GM23338 (cell line): ENCODE measurements around the gene SNF8.

Experiments used
- EZH2 ChIP-seq: fragments of 200-600 bp; sonication (generic); IDR thresholded peaks from one replicate; pipeline ENCODE4 v1.8.0; 2017; ENCODE audit warnings: antibody characterized with exemption, mild to moderate bottlenecking, low read depth; ENCODE audit not compliant: unreplicated experiment
- JUNB ChIP-seq: IDR thresholded peaks from one replicate; pipeline ENCODE4 v1.6.1; 2016; ENCODE audit warnings: antibody characterized with exemption; ENCODE audit not compliant: unreplicated experiment
- TF ChIP-seq, protein P1 (sequence below), 2 experiments: fragments of 200-600 bp in 1 of 2; sonication (generic) in 1 of 2; conservative IDR thresholded peaks; 2 replicates each; pipeline versions ENCODE4 v1.5.1 to v1.6.1; 2016 to 2017; ENCODE audit warnings: antibody characterized with exemption in 2 of 2, low read depth in 2 of 2, mild to moderate bottlenecking in 2 of 2, moderate library complexity in 1 of 2
- TF ChIP-seq, protein P2 (sequence below): IDR thresholded peaks from one replicate; pipeline ENCODE4 v1.6.1; 2018; ENCODE audit warnings: antibody characterized with exemption; ENCODE audit not compliant: unreplicated experiment
- TF ChIP-seq, protein P3 (sequence below): fragments of 250-450 bp; sonication (Bioruptor Pico); IDR thresholded peaks from 2 replicates; pipeline ENCODE4 v1.5.0; 2020; ENCODE audit warnings: mild to moderate bottlenecking, moderate library complexity

DNA sequence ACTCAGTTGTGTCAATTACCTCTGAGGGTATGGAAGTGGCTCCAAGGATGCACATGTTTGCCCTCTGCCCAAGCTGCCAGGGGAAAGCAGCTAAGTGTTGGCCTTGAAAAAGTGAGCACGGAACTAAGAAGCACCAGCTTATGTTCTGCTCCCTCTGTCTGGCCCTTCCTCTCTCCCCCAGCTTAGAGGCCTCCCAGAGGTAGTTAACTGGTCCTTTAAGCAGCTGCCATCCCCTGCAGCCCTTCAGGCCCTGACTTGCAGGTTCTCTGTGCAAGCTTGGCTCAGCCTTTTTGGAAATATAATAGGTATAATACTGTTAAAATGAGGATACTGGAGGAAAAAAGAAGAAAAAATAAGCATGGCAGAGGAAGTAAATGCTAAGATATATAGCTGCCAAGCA is 43.4 kb downstream of the SNF8 start:
- TF ChIP-seq, protein P1, sequence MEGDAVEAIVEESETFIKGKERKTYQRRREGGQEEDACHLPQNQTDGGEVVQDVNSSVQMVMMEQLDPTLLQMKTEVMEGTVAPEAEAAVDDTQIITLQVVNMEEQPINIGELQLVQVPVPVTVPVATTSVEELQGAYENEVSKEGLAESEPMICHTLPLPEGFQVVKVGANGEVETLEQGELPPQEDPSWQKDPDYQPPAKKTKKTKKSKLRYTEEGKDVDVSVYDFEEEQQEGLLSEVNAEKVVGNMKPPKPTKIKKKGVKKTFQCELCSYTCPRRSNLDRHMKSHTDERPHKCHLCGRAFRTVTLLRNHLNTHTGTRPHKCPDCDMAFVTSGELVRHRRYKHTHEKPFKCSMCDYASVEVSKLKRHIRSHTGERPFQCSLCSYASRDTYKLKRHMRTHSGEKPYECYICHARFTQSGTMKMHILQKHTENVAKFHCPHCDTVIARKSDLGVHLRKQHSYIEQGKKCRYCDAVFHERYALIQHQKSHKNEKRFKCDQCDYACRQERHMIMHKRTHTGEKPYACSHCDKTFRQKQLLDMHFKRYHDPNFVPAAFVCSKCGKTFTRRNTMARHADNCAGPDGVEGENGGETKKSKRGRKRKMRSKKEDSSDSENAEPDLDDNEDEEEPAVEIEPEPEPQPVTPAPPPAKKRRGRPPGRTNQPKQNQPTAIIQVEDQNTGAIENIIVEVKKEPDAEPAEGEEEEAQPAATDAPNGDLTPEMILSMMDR (conservative IDR thresholded peaks at IDR 0.05; ENCODE audit: low read depth in 2 of 2) = no peak
- TF ChIP-seq EZH2 (no peak), JUNB (no peak)
- TF ChIP-seq, protein P2, sequence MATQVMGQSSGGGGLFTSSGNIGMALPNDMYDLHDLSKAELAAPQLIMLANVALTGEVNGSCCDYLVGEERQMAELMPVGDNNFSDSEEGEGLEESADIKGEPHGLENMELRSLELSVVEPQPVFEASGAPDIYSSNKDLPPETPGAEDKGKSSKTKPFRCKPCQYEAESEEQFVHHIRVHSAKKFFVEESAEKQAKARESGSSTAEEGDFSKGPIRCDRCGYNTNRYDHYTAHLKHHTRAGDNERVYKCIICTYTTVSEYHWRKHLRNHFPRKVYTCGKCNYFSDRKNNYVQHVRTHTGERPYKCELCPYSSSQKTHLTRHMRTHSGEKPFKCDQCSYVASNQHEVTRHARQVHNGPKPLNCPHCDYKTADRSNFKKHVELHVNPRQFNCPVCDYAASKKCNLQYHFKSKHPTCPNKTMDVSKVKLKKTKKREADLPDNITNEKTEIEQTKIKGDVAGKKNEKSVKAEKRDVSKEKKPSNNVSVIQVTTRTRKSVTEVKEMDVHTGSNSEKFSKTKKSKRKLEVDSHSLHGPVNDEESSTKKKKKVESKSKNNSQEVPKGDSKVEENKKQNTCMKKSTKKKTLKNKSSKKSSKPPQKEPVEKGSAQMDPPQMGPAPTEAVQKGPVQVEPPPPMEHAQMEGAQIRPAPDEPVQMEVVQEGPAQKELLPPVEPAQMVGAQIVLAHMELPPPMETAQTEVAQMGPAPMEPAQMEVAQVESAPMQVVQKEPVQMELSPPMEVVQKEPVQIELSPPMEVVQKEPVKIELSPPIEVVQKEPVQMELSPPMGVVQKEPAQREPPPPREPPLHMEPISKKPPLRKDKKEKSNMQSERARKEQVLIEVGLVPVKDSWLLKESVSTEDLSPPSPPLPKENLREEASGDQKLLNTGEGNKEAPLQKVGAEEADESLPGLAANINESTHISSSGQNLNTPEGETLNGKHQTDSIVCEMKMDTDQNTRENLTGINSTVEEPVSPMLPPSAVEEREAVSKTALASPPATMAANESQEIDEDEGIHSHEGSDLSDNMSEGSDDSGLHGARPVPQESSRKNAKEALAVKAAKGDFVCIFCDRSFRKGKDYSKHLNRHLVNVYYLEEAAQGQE = no peak
- TF ChIP-seq, protein P3, sequence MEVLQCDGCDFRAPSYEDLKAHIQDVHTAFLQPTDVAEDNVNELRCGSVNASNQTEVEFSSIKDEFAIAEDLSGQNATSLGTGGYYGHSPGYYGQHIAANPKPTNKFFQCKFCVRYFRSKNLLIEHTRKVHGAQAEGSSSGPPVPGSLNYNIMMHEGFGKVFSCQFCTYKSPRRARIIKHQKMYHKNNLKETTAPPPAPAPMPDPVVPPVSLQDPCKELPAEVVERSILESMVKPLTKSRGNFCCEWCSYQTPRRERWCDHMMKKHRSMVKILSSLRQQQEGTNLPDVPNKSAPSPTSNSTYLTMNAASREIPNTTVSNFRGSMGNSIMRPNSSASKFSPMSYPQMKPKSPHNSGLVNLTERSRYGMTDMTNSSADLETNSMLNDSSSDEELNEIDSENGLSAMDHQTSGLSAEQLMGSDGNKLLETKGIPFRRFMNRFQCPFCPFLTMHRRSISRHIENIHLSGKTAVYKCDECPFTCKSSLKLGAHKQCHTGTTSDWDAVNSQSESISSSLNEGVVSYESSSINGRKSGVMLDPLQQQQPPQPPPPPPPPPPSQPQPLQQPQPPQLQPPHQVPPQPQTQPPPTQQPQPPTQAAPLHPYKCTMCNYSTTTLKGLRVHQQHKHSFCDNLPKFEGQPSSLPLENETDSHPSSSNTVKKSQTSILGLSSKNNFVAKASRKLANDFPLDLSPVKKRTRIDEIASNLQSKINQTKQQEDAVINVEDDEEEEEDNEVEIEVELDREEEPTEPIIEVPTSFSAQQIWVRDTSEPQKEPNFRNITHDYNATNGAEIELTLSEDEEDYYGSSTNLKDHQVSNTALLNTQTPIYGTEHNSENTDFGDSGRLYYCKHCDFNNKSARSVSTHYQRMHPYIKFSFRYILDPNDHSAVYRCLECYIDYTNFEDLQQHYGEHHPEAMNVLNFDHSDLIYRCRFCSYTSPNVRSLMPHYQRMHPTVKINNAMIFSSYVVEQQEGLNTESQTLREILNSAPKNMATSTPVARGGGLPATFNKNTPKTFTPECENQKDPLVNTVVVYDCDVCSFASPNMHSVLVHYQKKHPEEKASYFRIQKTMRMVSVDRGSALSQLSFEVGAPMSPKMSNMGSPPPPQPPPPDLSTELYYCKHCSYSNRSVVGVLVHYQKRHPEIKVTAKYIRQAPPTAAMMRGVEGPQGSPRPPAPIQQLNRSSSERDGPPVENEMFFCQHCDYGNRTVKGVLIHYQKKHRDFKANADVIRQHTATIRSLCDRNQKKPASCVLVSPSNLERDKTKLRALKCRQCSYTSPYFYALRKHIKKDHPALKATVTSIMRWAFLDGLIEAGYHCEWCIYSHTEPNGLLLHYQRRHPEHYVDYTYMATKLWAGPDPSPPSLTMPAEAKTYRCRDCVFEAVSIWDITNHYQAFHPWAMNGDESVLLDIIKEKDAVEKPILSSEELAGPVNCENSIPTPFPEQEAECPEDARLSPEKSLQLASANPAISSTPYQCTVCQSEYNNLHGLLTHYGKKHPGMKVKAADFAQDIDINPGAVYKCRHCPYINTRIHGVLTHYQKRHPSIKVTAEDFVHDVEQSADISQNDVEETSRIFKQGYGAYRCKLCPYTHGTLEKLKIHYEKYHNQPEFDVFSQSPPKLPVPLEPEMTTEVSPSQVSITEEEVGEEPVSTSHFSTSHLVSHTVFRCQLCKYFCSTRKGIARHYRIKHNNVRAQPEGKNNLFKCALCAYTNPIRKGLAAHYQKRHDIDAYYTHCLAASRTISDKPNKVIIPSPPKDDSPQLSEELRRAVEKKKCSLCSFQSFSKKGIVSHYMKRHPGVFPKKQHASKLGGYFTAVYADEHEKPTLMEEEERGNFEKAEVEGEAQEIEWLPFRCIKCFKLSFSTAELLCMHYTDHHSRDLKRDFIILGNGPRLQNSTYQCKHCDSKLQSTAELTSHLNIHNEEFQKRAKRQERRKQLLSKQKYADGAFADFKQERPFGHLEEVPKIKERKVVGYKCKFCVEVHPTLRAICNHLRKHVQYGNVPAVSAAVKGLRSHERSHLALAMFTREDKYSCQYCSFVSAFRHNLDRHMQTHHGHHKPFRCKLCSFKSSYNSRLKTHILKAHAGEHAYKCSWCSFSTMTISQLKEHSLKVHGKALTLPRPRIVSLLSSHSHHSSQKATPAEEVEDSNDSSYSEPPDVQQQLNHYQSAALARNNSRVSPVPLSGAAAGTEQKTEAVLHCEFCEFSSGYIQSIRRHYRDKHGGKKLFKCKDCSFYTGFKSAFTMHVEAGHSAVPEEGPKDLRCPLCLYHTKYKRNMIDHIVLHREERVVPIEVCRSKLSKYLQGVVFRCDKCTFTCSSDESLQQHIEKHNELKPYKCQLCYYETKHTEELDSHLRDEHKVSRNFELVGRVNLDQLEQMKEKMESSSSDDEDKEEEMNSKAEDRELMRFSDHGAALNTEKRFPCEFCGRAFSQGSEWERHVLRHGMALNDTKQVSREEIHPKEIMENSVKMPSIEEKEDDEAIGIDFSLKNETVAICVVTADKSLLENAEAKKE (CRISPR knock-in tag) = no peak
